DND-41 (cell line): ENCODE results near the gene CFAP58.

Experiments used
- ATAC-seq: fragments of 200-7000 bp; cut with Tn5 transposase; 3 replicates; pipeline ENCODE4 v1.9.1; 2021; ENCODE audit warnings: low read depth; ENCODE audit not compliant: insufficient read depth
- DNase-seq: peaks from one replicate; pipeline ENCODE4 v3.0.0-alpha.2; 2020
- H2AFZ ChIP-seq: 2 replicates; pipeline ENCODE4 v1.6.0; 2012; ENCODE audit warnings: low read depth, low read length
- H3K27ac ChIP-seq: 2 replicates; pipeline ENCODE4 v1.5.1; 2012; ENCODE audit warnings: low read length, inconsistent platforms
- H3K27me3 ChIP-seq: fragments of 200-600 bp; sonication (generic); 2 replicates; pipeline ENCODE4 v1.6.0; 2012; ENCODE audit warnings: low read length, mild to moderate bottlenecking, inconsistent platforms; ENCODE audit not compliant: insufficient read depth, poor library complexity
- H3K36me3 ChIP-seq: 2 replicates; pipeline ENCODE4 v1.5.1; 2012; ENCODE audit warnings: low read length, inconsistent platforms; ENCODE audit not compliant: insufficient read depth
- H3K4me1 ChIP-seq: 2 replicates; pipeline ENCODE4 v1.5.1; 2012; ENCODE audit warnings: mild to moderate bottlenecking, low read length; ENCODE audit not compliant: insufficient read depth
- H3K4me2 ChIP-seq: 2 replicates; pipeline ENCODE4 v1.6.0; 2012; ENCODE audit warnings: mild to moderate bottlenecking, moderate library complexity, low read length, inconsistent platforms; ENCODE audit not compliant: insufficient read depth
- H3K4me3 ChIP-seq, 2 experiments: fragments of 200-600 bp in 1 of 2; shearing (Covaris generic) in 1 of 2; 2 replicates each; pipeline ENCODE4 v1.5.1; 2012 to 2016; ENCODE audit warnings: inconsistent platforms in 2 of 2, low read length in 2 of 2, mild to moderate bottlenecking in 2 of 2, low read depth in 1 of 2, moderate library complexity in 1 of 2
- H3K79me2 ChIP-seq: 2 replicates; pipeline ENCODE4 v1.6.0; 2012; ENCODE audit warnings: low read length, inconsistent platforms; ENCODE audit not compliant: insufficient read depth
- H3K9ac ChIP-seq: 2 replicates; pipeline ENCODE4 v1.6.0; 2012; ENCODE audit warnings: low read depth, mild to moderate bottlenecking, inconsistent platforms, low read length, moderate library complexity
- H3K9me3 ChIP-seq: 2 replicates; pipeline ENCODE4 v1.5.1; 2012; ENCODE audit warnings: low read length, moderate library complexity, mild to moderate bottlenecking, inconsistent platforms; ENCODE audit not compliant: insufficient read depth, severe bottlenecking
- H4K20me1 ChIP-seq: 2 replicates; pipeline ENCODE4 v1.6.0; 2012; ENCODE audit warnings: low read length; ENCODE audit not compliant: insufficient read depth
- CTCF ChIP-seq: IDR thresholded peaks from 2 replicates; pipeline ENCODE4 v1.5.1; 2012; ENCODE audit warnings: borderline replicate concordance, low read length, moderate library complexity, mild to moderate bottlenecking; ENCODE audit not compliant: poor library complexity, severe bottlenecking; ENCODE audit errors: extremely low read depth
- EZH2 ChIP-seq: IDR thresholded peaks from 3 replicates; pipeline ENCODE4 v1.6.1; 2012; ENCODE audit warnings: borderline replicate concordance, low read depth, mild to moderate bottlenecking, moderate library complexity, low read length, inconsistent platforms; ENCODE audit not compliant: severe bottlenecking

The CFAP58 gene

GRCh38 chr10:104492329-104492940 lies 138.8 kb downstream of the CFAP58 start:
- Histone ChIP-seq H3K27ac (no peak overlapping the region), H3K4me1 (no peaks in the 10 kb centered on the region), H3K36me3 (no peaks in the 10 kb centered on the region), H3K27me3 (no peaks in the 10 kb centered on the region), H3K9me3 (no peaks in the 10 kb centered on the region), H3K4me2 (no peak overlapping the region), H3K79me2 (no peaks in the 10 kb centered on the region), H3K9ac (no peak overlapping the region), H3K4me3 (no peak overlapping the region), H4K20me1 (no peaks in the 10 kb centered on the region), H2AFZ (no peak overlapping the region)
- DNase-seq (no peak), ATAC-seq (no peak)
- no peak for TF ChIP-seq CTCF
- TF ChIP-seq EZH2: no peak

- no peak for TF ChIP-seq CTCF
- no peak for TF ChIP-seq EZH2
- H3K4me1 ChIP-seq: no peaks in the 10 kb centered on the region
- no peak for ATAC-seq
Observed at GRCh38 chr10:104498347-104499081, 144.9 kb downstream of the CFAP58 start.

GRCh38 chr10:104501449-104501848 lies 147.8 kb downstream of the CFAP58 start:
- no peaks in the 10 kb centered on the region for H3K36me3 ChIP-seq

More at GRCh38 chr10:104498347-104499081, 144.9 kb downstream of the CFAP58 start:
- Histone ChIP-seq H3K9ac (no peak overlapping the region), H3K9me3 (no peaks in the 10 kb centered on the region), H3K36me3 (no peaks in the 10 kb centered on the region), H3K4me3 (no peak overlapping the region), H4K20me1 (no peaks in the 10 kb centered on the region; the same call in 1 of the 2 replicates), H3K27me3 (peaks cover 12% of the 10 kb centered on the region), H2AFZ (no peak overlapping the region), H3K4me2 (no peak overlapping the region), H3K27ac (no peak overlapping the region), H3K79me2 (no peaks in the 10 kb centered on the region)
- no peak for DNase-seq

More at GRCh38 chr10:104501449-104501848, 147.8 kb downstream of the CFAP58 start:
- TF ChIP-seq CTCF (no peak), EZH2 (no peak)
- Histone ChIP-seq H3K27ac (no peak overlapping the region), H3K9ac (no peak overlapping the region), H3K27me3 (peaks cover 16% of the 10 kb centered on the region), H3K4me2 (no peak overlapping the region), H3K4me3 (no peak overlapping the region), H4K20me1 (no peaks in the 10 kb centered on the region; the same call in 1 of the 2 replicates), H3K9me3 (no peaks in the 10 kb centered on the region), H3K4me1 (no peaks in the 10 kb centered on the region), H3K79me2 (no peaks in the 10 kb centered on the region), H2AFZ (no peak overlapping the region)
- ATAC-seq (no peak), DNase-seq (no peak)
